T-helper 2 cell (primary cell): ENCODE results near the gene SPTBN4.
A peak's percentile ranks its signal among the peaks of the same experiment; 100 is the strongest.
"Not testable (repeated sequence)": the region's sequence is repeated elsewhere in the genome, so short reads cannot be mapped to it uniquely, and the experiment has no call there.

Source experiments
- DNase-seq, 5 experiments: peaks; one replicate each; pipeline versions ENCODE4 v3.0.0 to v3.0.0-alpha.2; 2012 to 2022

The SPTBN4 gene

DNA sequence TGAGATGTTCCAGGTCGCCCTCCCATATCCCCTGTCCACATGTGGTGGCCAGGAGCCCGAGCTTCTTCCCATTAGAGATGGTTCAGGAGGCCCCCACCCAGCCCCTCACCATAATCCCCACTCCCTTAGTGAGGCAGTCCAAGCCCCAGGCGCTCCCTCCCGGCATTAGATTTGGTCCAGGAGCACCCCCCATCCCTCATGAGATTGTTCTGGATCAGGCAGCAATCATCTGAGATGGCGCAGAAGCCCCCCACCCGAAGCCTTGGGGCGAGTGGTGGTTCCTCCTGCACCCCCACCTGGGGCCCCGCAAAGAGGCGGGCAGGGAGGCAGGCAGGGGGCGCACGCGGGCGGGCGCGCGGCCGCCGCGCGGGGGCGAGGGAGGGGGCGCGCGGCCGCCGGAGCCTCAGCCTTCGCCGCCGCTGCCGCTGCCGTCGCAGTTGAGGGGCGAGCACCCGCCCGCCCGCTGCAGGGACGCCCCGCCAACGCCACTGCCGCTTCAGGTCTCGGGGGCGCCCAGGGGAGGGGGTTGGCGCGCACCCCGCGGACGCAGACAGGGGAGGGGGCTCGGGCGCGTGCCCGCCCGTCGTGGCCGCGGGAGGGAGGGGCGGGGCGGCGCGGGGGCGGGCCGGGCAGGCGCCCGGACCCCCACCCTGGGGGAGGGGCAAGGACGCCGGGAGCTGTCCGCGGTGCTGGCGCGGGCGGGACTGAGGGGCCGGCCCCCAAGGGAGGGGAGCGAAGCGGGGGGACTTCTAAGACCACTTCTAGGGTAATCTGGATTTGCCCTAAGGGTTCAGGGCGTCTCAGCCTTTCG lies 63.5 kb downstream of the SPTBN4 start:
- peak in 2 of 5 experiments; percentile 11 to 23 for DNase-seq

DNA sequence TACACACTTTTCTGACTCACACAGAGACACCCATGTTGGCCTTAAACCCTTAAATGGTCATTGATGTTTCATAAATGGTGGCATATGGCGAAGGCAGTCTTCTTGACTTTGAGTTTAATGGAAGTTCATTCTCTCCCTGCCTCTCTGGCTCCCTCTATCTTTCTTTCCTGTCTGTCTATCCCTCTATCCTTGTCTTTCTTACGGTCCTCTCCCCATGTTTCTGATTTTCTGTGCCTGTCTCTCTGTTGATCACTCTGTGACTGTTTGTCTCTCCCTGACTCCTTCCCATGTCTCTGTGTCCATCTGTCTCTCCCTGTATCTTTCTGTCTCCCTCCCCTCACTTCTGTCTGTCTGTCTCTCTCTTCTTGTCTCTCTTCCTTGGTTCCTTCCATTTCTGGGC lies 66.7 kb downstream of the SPTBN4 start:
- DNase-seq = no peak

DNA sequence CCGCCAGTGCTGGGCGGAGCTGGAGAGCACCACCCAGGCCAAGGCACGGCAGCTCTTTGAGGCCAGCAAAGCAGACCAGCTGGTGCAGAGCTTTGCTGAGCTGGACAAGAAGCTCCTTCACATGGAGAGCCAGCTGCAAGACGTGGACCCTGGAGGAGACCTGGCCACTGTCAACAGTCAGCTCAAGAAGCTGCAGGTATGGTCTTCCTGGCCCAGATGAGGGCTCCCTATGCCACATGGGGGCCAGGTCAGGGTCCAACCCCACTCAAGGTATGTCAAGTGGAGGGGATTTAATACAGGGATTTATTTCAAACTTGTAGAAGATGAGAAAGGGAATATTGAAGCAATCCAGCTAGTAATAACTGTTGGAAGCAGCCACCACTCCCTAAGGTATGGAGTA lies 67.3 kb downstream of the SPTBN4 start:
- no peak for DNase-seq

DNA sequence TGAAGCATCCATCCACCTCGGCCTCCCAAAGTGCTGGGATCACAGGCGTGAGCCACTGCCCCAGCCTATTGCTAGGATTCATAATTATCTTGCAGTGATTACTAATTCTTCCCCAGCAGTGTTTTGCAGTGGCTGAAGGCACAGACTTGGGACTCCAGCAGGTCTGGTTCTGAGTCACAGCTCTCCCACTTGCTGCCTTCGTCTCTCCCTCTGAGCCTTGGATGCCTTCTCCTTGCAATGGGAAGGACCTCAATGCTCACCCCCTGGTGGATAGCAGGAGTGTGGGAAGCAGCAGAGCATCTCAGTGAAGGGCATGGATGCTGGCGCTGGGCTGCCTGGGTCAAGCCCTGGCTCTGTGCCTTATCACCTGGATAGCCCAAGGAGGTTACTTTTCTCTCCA lies 72.3 kb downstream of the SPTBN4 start:
- no peak for DNase-seq

DNA sequence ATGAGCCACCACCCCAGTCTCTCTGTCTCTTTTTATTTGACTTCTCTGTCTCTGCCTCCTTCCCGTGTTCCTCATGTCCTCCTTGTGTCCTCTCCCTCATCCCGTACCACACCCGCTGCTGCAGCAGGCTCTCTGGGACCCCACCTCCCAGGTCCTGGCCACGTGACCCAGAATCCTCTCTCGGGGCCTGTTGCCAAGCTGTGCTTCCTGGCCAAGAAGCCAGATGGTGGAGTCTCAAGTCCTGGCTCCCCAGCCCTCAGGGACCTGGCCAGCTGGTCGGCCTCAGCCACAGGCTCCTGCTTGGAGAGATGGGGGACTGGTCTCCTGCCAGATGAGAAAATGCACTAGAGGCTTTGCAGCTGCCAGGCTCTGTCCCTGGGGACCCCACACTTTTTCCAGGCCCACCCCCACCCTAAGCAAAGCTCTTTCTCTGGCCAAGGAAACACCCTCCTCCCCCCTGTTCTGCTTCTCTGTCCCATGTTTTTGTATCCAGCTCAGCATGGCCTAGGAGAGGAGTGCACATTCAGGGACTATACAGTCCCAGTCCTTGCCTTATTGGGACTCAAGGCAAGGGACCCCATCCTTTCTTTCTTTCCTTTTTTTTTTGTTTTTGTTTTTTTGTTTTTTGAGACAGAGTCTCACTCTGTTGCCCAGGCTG lies 75.5 kb downstream of the SPTBN4 start:
- DNase-seq = no peak

DNA sequence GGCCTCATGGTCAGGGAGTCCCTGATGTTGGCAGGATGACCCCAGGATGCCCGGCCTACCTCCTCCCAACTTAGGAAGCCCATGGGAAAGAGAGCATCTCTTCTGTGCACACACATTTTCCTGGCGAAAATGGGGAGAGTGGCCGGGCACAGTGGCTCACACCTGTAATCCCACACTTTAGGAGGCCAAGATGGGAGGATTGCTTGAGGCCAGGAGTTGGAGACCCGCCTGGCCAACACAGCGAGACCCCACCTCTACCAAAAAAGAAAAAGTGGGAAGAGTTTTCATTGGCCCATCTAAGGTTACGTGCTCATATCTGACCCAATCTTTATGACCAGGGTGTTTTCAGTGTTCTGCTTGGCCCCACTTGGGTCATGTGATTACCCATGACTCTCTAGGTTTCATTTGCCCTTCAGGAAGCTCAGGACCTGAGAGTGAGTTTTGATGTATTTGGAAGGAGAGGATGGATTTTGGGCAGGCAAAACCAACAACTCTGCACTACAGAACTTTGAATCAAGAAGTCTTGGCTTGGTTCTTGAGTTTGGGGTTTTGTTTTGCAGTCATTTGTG lies 76.3 kb downstream of the SPTBN4 start:
- no peak for DNase-seq

DNA sequence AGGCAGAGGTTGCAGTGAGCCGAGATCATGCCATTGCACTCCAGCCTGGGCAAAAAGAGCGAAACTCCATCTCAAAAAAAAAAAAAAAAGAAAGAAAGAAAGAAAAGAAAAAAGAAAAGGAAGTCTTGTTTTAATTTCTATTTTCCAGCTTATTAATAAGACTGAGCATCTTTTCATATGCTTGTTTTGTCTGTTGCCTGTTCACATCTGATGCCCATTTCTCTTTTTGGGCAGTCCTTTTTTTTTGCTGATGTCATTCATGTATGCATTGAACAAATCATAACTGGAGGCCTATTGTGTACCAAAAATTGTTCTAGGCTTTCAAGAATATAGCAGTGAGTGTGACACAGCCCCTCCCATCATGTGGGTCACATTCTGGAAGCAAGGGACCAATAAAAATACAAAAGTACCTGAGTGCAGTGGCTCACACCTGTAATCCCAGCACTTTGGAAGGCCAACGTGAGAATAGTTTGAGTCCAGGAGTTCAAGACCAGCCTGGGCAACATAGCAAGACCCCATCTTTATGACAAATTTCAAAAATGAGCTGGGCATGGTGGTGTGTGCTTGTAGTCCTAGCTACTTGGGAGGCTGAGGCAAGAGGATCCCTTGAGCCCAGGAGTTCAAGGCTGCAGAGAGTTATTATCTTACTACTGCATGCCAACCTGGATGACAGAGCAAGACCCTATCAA lies 79.5 kb downstream of the SPTBN4 start:
- not testable (repeated sequence) for DNase-seq

DNA sequence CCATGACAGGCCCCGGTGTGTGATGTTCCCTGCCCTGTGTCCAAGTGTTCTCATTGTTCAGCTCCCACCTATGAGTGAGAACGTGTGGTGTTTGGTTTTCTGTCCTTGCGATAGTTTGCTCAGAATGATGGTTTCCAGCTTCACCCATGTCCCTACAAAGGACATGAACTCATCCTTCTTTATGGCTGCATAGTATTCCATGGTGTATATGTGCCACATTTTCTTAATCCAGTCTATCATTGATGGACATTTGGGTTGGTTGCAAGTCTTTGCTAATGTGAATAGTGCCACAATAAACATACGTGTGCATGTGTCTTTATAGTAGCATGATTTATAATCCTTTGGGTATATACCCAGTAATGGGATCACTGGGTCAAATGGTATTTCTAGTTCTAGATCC lies 80.4 kb downstream of the SPTBN4 start:
- DNase-seq = not testable (repeated sequence)

DNA sequence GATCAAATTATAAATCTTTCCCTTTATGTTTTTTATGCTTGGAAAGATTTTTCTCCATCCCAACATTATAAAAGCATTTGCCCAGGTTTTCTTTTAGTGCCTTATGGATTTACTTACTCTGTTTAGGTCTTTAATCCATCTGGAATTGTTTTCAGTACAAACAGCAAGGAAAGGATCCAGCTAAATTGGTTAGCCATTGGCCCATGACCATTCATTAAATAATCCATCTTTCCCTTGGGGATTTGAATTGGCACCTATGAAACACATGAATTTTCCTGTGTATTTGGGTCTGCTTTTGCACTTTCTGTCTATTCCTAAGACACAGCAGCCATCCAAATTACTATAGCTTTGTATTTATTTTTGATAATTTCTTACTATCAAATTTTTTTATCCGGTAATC lies 81.0 kb downstream of the SPTBN4 start:
- DNase-seq = no peak

DNA sequence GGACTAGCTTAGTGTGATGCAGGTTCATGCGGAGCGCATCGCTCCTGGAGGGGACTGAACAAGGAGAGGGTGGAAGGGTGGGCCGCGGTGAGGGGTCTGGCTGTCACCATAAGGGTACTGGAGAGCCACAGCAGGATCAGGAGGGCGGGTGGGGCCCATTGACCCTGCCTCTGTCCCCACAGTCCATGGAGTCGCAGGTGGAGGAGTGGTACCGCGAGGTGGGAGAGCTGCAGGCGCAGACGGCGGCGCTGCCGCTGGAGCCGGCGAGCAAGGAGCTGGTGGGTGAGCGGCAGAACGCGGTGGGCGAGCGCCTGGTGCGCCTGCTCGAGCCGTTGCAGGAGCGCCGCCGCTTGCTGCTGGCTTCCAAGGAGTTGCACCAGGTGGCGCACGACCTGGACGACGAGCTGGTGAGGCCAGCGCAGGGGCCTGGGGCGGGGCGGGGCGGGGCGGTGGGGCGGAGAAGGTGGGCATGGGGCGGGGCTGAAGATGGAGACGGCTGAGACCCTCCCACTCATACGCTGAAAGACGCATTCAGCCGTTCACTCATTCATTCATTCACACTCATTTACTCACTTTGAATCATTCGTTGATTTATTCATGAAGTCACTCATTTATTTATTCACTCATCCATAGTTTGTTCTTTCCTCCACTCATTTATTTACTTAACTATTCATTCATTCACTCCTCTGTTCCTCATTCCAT lies 82.4 kb downstream of the SPTBN4 start:
- DNase-seq = peak; percentile 36 to 70 (median 66)

DNA sequence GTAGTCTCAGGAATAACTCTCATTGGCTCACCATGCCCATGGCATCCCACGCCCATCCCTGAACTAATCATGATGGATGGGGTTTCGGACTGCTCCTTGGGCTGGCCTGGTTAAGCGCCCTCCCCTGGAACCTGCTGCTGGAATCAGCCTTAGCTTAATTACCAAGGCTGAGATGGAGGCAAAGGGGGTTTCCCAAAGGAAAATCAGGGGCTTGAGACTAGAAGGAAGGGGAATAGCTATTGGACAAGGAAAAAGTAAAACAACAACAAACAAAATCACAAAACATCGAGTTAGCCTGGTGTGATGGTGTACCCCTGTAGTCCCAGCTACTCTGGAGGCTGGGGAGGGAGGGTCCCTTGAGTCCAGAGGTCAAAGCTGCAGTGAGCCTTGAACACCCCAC lies 84.2 kb downstream of the SPTBN4 start:
- DNase-seq = no peak

DNA sequence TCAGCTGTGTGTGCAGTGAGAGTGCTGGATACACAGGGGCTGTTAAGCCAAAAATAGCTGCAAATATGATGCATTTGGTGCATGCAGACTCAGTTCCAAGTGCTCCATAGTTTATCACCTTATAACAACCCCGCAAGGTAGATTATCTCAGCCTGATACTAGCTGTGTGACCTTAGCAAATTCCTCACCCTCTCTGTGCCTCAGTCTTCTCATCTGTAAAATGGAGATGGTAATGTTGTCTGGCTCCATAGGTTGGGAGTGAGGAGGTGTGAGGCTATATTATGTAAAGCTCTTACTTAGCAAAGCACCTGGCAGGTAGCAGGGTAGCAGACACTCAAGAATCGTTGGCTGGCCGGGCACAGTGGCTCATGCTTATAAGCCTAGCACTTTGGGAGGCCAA lies 86.0 kb downstream of the SPTBN4 start:
- no peak for DNase-seq

DNA sequence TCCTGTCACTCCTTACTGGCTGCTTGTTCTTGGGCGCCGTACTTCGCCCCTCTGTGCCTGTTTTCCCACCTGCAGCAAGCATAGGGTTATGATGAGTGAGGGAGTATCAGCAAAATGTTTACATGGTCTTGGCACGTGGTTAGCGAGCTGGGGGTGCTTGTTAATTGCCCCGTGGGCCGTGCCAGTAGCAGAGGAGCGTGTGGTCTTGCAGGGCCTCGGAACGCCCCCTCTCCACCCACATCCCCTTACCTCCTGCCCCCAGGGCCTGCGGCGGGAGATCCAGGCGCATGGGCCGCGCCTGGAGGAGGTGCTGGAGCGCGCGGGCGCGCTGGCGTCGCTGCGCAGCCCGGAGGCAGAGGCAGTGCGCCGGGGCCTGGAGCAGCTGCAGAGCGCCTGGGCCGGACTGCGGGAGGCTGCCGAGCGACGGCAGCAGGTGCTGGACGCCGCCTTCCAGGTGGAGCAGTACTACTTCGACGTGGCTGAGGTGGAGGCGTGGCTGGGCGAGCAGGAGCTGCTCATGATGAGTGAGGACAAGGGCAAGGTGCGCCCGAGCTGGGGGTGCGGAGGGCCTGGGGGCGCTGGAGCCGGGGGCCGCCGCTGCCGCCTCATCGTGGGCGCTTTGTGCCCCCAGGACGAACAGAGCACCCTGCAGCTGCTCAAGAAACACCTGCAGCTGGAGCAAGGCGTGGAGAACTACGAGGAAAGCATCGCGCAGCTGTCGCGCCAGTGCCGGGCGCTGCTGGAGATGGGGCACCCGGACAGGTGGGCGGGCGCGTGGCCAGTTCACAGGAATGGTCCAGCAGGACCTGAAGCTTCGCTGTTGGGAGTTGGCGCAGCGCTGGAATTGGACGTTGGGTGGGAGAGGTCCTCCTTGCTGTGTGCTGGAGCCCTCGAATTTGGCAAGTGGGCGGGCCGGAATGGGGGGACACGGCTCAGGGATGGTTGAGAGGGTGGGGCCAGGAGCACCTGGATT lies 87.4 kb downstream of the SPTBN4 start:
- DNase-seq = no peak

DNA sequence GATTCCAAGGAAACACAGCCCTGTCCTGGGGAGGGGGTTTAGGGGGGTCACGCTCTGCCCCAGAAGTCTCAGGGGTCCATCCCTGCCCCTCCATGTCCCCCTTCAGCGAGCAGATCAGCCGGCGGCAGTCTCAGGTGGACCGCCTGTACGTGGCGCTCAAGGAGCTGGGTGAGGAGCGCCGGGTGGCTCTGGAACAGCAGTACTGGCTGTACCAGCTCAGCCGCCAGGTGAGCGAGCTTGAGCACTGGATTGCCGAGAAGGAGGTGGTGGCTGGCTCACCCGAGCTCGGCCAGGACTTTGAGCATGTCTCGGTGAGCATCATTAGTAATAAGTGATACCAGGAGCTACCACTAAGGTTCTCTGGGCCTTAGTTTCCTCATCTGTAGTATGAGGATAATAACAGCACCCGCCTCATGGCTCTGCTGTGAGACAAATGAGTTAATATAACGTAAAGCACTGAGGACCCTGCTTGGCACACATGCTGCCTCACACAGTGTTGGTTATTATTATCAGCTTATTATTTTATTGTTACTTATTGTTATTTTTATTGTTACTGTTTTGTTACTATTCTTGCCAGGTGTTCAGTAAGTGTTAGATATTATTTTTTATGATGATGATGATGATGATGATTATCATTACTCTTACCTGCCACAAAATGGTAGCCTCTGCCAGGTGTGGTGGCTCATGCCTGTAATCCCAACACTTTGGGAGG lies 89.3 kb downstream of the SPTBN4 start:
- no peak for DNase-seq

DNA sequence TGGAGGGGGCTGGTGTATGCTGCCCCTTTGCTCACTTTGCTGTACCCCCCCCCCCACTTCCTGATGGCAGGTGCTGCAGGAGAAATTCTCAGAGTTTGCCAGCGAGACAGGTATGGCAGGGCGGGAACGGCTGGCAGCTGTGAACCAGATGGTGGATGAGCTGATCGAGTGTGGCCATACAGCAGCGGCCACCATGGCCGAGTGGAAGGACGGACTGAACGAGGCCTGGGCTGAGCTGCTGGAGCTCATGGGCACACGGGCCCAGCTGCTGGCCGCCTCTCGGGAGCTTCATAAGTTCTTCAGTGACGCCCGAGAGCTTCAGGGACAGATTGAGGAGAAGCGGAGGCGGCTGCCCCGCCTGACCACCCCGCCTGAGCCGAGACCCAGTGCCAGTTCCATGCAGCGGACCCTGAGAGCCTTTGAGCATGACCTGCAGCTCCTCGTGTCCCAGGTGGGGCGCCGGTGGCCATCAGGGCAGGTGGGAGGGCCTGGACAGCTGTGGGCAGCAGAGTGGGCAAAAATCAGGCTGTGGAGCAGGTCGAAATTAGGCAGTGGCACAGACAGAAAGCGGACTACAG lies 90.2 kb downstream of the SPTBN4 start:
- no peak for DNase-seq

DNA sequence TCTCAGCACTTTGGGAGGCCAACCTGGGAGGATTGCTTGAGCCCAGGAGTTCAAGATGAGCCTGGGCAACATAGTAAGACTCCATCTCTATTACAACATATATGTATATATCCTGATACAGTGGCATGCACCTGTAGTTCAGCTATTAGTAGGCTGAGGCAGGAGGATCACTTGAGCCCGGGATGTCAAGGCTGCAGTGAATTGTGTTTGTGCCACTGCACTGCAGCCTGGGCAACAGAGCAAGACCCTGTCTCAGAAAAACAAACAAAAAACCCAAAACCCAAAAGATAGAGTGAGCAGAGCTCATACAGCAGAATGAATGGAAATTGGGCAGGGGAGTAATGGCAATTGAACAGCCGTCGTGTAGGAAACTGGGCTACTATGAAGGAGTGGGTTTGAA lies 92.6 kb downstream of the SPTBN4 start:
- DNase-seq = no peak

DNA sequence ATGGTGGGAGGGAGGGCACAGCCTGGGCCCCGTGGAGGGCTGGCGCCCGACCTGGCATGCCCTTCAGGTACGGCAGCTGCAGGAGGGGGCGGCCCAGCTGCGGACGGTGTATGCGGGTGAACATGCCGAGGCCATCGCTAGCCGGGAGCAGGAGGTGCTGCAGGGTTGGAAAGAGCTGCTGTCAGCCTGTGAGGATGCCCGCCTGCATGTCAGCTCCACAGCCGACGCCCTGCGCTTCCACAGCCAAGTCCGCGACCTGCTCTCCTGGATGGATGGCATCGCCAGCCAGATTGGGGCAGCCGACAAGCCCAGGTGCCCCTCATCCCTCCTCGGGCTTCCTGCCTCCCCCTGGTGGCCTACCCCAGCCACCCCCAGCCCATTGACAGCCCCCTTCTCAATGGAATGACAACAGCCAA lies 93.3 kb downstream of the SPTBN4 start:
- DNase-seq = no peak

DNA sequence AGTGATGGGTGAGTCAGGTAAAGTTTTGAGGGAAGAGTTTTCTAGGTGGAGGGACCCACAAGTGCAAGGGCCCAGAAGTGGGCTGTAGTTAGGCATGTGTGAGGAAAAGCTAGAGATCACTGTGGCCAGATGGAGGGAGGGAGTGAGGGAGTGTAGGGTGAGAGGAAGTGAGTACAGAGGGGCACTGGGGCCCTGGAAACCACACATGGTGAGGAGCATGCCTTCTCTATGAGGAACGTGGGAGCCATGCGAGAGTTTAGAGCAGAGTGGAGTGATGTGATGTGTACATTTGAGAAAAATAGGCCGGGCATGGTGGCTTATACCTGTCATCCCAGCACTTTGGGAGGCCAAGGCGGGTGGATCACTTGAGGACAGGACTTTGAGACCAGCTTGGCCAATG lies 95.1 kb downstream of the SPTBN4 start:
- no peak for DNase-seq

DNA sequence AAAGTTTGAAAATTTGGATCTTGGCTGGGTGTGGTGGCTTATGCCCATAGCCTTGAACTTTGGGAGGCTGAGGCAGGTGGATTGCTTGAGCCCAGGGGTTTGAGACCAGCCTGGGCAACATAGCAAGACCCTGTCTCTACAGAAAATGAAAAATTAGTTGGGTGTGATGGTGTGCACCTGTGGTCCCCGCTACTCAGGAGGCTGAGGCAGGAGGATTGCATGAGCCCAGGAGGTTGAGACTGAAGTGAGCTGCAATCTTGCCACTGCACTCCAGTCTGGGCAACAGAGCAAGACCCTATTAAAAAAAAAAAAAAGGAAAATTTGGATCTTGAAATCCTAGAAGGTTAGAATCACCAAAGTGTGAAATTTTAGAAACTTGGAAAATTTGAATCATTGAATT lies 97.7 kb downstream of the SPTBN4 start:
- not testable (repeated sequence) for DNase-seq

DNA sequence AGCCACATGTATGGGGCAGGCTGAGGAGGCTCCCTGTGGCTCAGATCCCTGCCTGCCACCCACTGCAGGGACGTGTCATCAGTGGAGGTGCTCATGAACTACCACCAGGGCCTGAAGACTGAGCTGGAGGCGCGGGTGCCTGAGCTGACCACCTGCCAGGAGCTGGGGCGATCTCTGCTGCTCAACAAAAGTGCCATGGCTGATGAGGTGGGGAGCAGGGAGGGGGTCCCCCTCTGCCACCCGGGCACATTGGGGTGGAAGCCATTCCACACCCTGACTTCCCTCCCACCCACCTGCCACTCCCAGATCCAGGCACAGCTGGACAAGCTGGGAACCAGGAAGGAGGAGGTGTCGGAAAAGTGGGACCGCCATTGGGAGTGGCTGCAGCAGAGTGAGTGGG lies 98.6 kb downstream of the SPTBN4 start:
- no peak for DNase-seq
